Measurements from ENCODE around the gene METTL5. TPM values are rescaled to one million over a fixed set of nuclear protein-coding genes. Genes with fewer than 3 reads are reported as not detected.

Gene METTL5
- total RNA-seq, 1 experiment from 2014 or later: 94.7 TPM

DNA sequence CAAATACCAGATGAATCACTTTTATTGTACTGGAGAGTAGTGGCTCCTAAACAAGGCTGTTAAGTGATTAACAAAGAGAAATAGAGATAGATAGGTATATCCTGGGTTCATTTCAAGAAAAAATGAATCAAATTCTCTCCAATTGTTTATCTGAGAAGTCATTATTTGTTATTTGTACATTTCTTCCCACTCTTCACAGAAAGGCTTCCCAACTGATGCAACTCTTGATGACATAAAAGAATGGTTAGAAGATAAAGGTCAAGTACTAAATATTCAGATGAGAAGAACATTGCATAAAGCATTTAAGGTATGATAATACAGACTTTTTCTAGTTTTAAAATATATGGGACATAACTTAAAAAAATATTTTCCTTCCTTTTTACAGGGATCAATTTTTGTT is 18.1 kb downstream of the METTL5 start:
- Histone ChIP-seq H3T11ph (ENCODE audit: low read length) (no peak overlapping the region), H3K27me3 (ENCODE audit: insufficient read depth, low read length) (no peaks in the 10 kb centered on the region), H3K4ac (ENCODE audit: low read depth, low read length) (no peak overlapping the region), H2BK20ac (ENCODE audit: low read depth, low read length, poor library complexity, severe bottlenecking) (no peak overlapping the region), H3K4me2 (ENCODE audit: insufficient read depth, insufficient read length, low read length) (no peak overlapping the region), H2AFZ (ENCODE audit: low read length) (no peak overlapping the region), H3K23ac (ENCODE audit: insufficient read length, low read depth, low read length) (no peak overlapping the region), H3K79me1 (ENCODE audit: insufficient read depth, low read depth, low read length, poor library complexity, severe bottlenecking) (peaks cover 13% of the 10 kb centered on the region), H4K5ac (ENCODE audit: insufficient read length, low read depth, low read length) (no peak overlapping the region), H3K79me2 (ENCODE audit: insufficient read depth, low read length) (peaks cover 2% of the 10 kb centered on the region; the same call in 1 of the 2 replicates), H2BK15ac (ENCODE audit: low read depth, low read length) (no peak overlapping the region), H3K4me1 (ENCODE audit: insufficient read depth, low read length) (no peaks in the 10 kb centered on the region), H2BK120ac (ENCODE audit: low read depth, low read length, poor library complexity, severe bottlenecking) (no peak overlapping the region), H3K9ac (ENCODE audit: extremely low read depth, insufficient read length, low read length) (no peak overlapping the region), H4K8ac (replicated peaks; ENCODE audit: insufficient read length, low read depth, low read length) (no peak overlapping the region), H3K23me2 (ENCODE audit: insufficient read length, low read depth, low read length, poor library complexity, severe bottlenecking) (no peaks in the 10 kb centered on the region), H2BK5ac (ENCODE audit: insufficient read length, low read length) (no peak overlapping the region), H3K56ac (ENCODE audit: insufficient read length, low read depth, low read length) (no peak overlapping the region), H2BK12ac (ENCODE audit: insufficient read length, low read depth, low read length) (no peak overlapping the region), H4K91ac (ENCODE audit: insufficient read length, low read depth, low read length) (no peak overlapping the region), H3K18ac (ENCODE audit: insufficient read length, low read depth, low read length) (no peak overlapping the region), H3K27ac (ENCODE audit: insufficient read length, low read depth, low read length) (no peak overlapping the region), H3K14ac (ENCODE audit: insufficient read depth, low read length) (no peak overlapping the region), H3K9me3 (ENCODE audit: control insufficient read depth, low read depth, low read length) (no peaks in the 10 kb centered on the region), H4K20me1 (ENCODE audit: control insufficient read depth, insufficient read depth, insufficient read length) (no peaks in the 10 kb centered on the region), H2AK5ac (ENCODE audit: insufficient read length, low read length) (no peak overlapping the region)
- no peak overlapping the region for H3K4me3 Mint-ChIP-seq
- TF ChIP-seq, protein P1, sequence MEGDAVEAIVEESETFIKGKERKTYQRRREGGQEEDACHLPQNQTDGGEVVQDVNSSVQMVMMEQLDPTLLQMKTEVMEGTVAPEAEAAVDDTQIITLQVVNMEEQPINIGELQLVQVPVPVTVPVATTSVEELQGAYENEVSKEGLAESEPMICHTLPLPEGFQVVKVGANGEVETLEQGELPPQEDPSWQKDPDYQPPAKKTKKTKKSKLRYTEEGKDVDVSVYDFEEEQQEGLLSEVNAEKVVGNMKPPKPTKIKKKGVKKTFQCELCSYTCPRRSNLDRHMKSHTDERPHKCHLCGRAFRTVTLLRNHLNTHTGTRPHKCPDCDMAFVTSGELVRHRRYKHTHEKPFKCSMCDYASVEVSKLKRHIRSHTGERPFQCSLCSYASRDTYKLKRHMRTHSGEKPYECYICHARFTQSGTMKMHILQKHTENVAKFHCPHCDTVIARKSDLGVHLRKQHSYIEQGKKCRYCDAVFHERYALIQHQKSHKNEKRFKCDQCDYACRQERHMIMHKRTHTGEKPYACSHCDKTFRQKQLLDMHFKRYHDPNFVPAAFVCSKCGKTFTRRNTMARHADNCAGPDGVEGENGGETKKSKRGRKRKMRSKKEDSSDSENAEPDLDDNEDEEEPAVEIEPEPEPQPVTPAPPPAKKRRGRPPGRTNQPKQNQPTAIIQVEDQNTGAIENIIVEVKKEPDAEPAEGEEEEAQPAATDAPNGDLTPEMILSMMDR (conservative IDR thresholded peaks at IDR 0.05): no peak
- H3K36me3 Mint-ChIP-seq (ENCODE audit: insufficient read depth in 1 of 3, low read depth in 3 of 3): peaks cover 56 to 83% (median 76%) of the 10 kb centered on the region in 3 experiments; a peak in 6 of 7 replicates
- DNase-seq: no peak
- no peaks in the 10 kb centered on the region for H3K9me3 Mint-ChIP-seq
- H3K27me3 Mint-ChIP-seq (ENCODE audit: low read depth): no peaks in the 10 kb centered on the region
- no peak overlapping the region for H3K27ac Mint-ChIP-seq
- peaks cover 15 to 19% of the 10 kb centered on the region in 2 experiments for H3K4me1 Mint-ChIP-seq

All from H9 (cell line).